Gastroesophageal sphincter (tissue), 4 donors: ENCODE data around the gene RRP1B. TPM values are rescaled to one million over a fixed set of nuclear protein-coding genes. Genes with fewer than 3 reads are reported as not detected.

Source experiments
- ATAC-seq: fragments of 150-250 bp; one replicate; pipeline ENCODE4 v1.9.1; 2016; ENCODE audit warnings: mild to moderate bottlenecking, moderate library complexity
- H3K27ac ChIP-seq, 4 donors: fragments of 200-600 bp; sonication (generic) in 3 of 4; 1 replicate in 3 of 4; 2 replicates in 1 of 4; pipeline ENCODE4 v1.5.1; 2016 to 2019
- H3K27me3 ChIP-seq: fragments of 200-600 bp; sonication (generic); one replicate; pipeline ENCODE4 v1.5.1; 2019
- H3K36me3 ChIP-seq, 2 donors: fragments of 200-600 bp; sonication (generic); one replicate each; pipeline ENCODE4 v1.5.1; 2019; ENCODE audit warnings: control low read depth in 1 of 2
- H3K4me1 ChIP-seq, 3 donors: fragments of 200-600 bp; sonication (generic); 1 replicate in 2 of 3; 2 replicates in 1 of 3; pipeline ENCODE4 v1.5.1; 2016 to 2019; ENCODE audit warnings: control low read depth in 2 of 3
- H3K4me3 ChIP-seq, 2 donors: fragments of 200-600 bp; sonication (generic); one replicate each; pipeline ENCODE4 v1.5.1; 2019; ENCODE audit warnings: mild to moderate bottlenecking in 1 of 2, moderate library complexity in 1 of 2
- H3K9me3 ChIP-seq, 3 donors: fragments of 200-600 bp; sonication (generic); one replicate each; pipeline ENCODE4 v1.5.1; 2017 to 2019; ENCODE audit warnings: control low read depth in 2 of 3
- CTCF ChIP-seq, 4 experiments: fragments of 200-600 bp in 2 of 4; fragments of 450-650 bp in 2 of 4; sonication (generic) in 1 of 4; IDR thresholded peaks; one replicate each; pipeline ENCODE4 v1.5.1; 2017 to 2019; ENCODE audit warnings: antibody characterized with exemption in 4 of 4, mild to moderate bottlenecking in 2 of 4, moderate library complexity in 2 of 4
- EP300 ChIP-seq: sonication (generic); formaldehyde crosslinking; IDR thresholded peaks from one replicate; pipeline ENCODE4 v1.6.1; 2017; ENCODE audit warnings: antibody characterized with exemption, mild to moderate bottlenecking
- POLR2A ChIP-seq, 2 donors: fragments of 450-650 bp; IDR thresholded peaks; one replicate each; pipeline ENCODE4 v1.6.1; 2017; ENCODE audit warnings: antibody characterized with exemption in 2 of 2, mild to moderate bottlenecking in 2 of 2, moderate library complexity in 1 of 2
- POLR2AphosphoS5 ChIP-seq: sonication (generic); formaldehyde crosslinking; IDR thresholded peaks from one replicate; pipeline ENCODE4 v1.6.1; 2017; ENCODE audit warnings: antibody characterized with exemption
- WGBS, 2 donors: methylation state at CpG; one replicate each; pipeline ENCODE4 v1.1.5; 2018; ENCODE audit warnings: low coverage in 1 of 2; 5-methylcytosine and 5-hydroxymethylcytosine counted together
- total RNA-seq, 4 donors: library from RNA; depleted of rRNA; stranded (reverse); fragments of >200 nt; gene quantifications; one replicate each; pipeline ENCODE4 v1.1.0, GENCODE V29; 2016

The RRP1B gene
- total RNA-seq, 4 donors from 2014 or later: 17.8 to 23.7 (median 21.2) TPM

GRCh38 chr21:43653626-43654025, 5.7 kb upstream of the RRP1B start:
- WGBS, 2 donors: 83 to 89% methylated on average over 4 to 6 of the region's 6 CpGs
- Histone ChIP-seq H3K4me1 (peaks cover 0 to 4% (median 0%) of the 10 kb centered on the region in 3 donors), H3K9me3 (no peaks in the 10 kb centered on the region), H3K27ac (no peak overlapping the region), H3K36me3 (no peaks in the 10 kb centered on the region), H3K4me3 (no peak overlapping the region), H3K27me3 (no peaks in the 10 kb centered on the region)
- ATAC-seq: no peak
- TF ChIP-seq POLR2AphosphoS5: no peak
- no peak for TF ChIP-seq CTCF (IDR thresholded peaks at IDR 0.05)
- TF ChIP-seq POLR2A (IDR thresholded peaks at IDR 0.05): no peak
- no peak for TF ChIP-seq EP300

GRCh38 chr21:43654806-43655489, 4.4 kb upstream of the RRP1B start:
- Histone ChIP-seq H3K4me3 (no peak overlapping the region), H3K4me1 (peaks cover 0 to 12% (median 0%) of the 10 kb centered on the region in 3 donors), H3K9me3 (no peaks in the 10 kb centered on the region), H3K27me3 (no peaks in the 10 kb centered on the region), H3K27ac (no peak overlapping the region), H3K36me3 (no peaks in the 10 kb centered on the region)
- TF ChIP-seq POLR2A (IDR thresholded peaks at IDR 0.05) (no peak), POLR2AphosphoS5 (no peak), EP300 (no peak), CTCF (IDR thresholded peaks at IDR 0.05) (no peak)
- no peak for ATAC-seq
- 83 to 87% methylated on average over 5 to 7 of the region's 7 CpGs for WGBS, 2 donors

DNA sequence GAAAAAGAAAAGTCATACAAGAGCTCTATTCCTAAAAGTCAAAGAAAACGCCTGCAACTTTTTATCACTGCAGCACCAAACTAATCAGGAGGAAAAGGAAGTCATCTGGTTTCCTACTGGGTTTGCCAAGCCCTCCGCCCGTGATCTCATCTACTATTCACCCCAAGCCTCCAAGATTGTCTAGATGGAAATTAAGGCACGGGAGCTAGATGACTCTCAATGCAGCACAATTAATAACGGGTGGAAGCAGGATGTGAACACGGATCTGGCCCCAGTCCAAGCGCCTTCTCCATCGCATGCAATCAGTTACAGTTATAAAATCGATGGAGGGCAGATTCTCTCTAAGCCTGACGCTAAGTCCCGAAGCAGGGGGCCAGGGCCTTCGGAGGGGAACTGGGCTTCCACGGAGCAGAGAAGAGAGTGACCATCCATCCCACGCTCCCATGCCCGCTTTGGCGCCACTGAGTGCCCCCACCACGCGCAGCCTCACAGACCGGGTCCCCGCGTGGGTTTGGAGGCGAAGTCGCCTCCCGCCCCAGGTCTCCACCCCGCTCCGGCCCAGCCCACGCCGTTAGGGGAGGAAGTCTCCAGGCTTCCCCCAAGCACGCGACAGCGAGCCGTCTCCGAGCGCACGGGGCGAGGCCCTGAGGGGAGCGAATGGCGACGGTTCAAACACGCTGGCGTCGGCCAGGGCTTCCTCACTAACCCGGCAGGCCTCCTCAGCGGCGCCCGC, 1.8 kb upstream of the RRP1B start:
- H3K27me3 ChIP-seq: no peaks in the 10 kb centered on the region
- TF ChIP-seq CTCF (IDR thresholded peaks at IDR 0.05) (no peak), POLR2A (IDR thresholded peaks at IDR 0.05) (no peak), EP300 (no peak), POLR2AphosphoS5 (no peak)
- H3K27ac ChIP-seq: no peak overlapping the region
- peaks cover 0 to 10% of the 10 kb centered on the region in 2 donors for H3K36me3 ChIP-seq
- ATAC-seq: no peak
- H3K4me3 ChIP-seq: no peak overlapping the region
- 50 to 72% methylated on average over 7 to 9 of the region's 46 CpGs for WGBS, 2 donors
- no peaks in the 10 kb centered on the region for H3K9me3 ChIP-seq
- peaks cover 0 to 34% (median 5%) of the 10 kb centered on the region in 3 donors for H3K4me1 ChIP-seq

- H3K9me3 ChIP-seq: no peaks in the 10 kb centered on the region
- 91% methylated on average over 29 of the region's 48 CpGs; no CpG with 5 or more reads in 1 of the 2 donors for WGBS, 2 donors
- no peak overlapping the region for H3K27ac ChIP-seq
- peaks cover 0 to 17% of the 10 kb centered on the region in 2 donors for H3K36me3 ChIP-seq
- peaks cover 0 to 34% (median 5%) of the 10 kb centered on the region in 3 donors for H3K4me1 ChIP-seq
- ATAC-seq: no peak
- no peak overlapping the region for H3K4me3 ChIP-seq
- no peaks in the 10 kb centered on the region for H3K27me3 ChIP-seq
- TF ChIP-seq CTCF (IDR thresholded peaks at IDR 0.05) (no peak), POLR2AphosphoS5 (no peak), EP300 (no peak), POLR2A (IDR thresholded peaks at IDR 0.05) (no peak)
Observed at GRCh38 chr21:43658088-43658741, 1.1 kb upstream of the RRP1B start.
